Activated T-cell treated with anti-CD3 and anti-CD28 coated beads, Interleukin-2, amount 50 U/mL, for 4 hours (primary cell): ENCODE results near the gene CCNL2. TPM values are rescaled to one million over a fixed set of nuclear protein-coding genes. Genes with fewer than 3 reads are reported as not detected.

Source experiments
- ATAC-seq, 2 donors: fragments of 200-7000 bp; cut with Tn5 transposase; one replicate each; pipeline ENCODE4 v1.10.0; 2021
- DNase-seq: peaks from one replicate; pipeline ENCODE4 v3.0.0-alpha.2; 2020
- H3K27me3 Mint-ChIP-seq: one replicate; pipeline ENCODE4 v1.8.0; 2021; ENCODE audit warnings: low read depth, mixed read lengths
- H3K36me3 Mint-ChIP-seq: one replicate; pipeline ENCODE4 v1.8.0; 2022; ENCODE audit warnings: mixed read lengths; ENCODE audit not compliant: insufficient read depth
- H3K4me1 Mint-ChIP-seq: one replicate; pipeline ENCODE4 v1.8.0; 2021; ENCODE audit warnings: low read depth, mixed read lengths
- H3K4me3 Mint-ChIP-seq: one replicate; pipeline ENCODE4 v1.8.0; 2021; ENCODE audit warnings: mild to moderate bottlenecking, moderate library complexity, mixed read lengths
- H3K9me3 Mint-ChIP-seq: one replicate; pipeline ENCODE4 v1.8.0; 2021; ENCODE audit warnings: mixed read lengths
- total RNA-seq, 3 donors: library from RNA; stranded (reverse); gene quantifications; one replicate each; pipeline ENCODE4 v1.2.1, GENCODE V29; 2021

The CCNL2 gene
- total RNA-seq, 3 donors from 2014 or later, result 112 to 127 (median 118) TPM

DNA sequence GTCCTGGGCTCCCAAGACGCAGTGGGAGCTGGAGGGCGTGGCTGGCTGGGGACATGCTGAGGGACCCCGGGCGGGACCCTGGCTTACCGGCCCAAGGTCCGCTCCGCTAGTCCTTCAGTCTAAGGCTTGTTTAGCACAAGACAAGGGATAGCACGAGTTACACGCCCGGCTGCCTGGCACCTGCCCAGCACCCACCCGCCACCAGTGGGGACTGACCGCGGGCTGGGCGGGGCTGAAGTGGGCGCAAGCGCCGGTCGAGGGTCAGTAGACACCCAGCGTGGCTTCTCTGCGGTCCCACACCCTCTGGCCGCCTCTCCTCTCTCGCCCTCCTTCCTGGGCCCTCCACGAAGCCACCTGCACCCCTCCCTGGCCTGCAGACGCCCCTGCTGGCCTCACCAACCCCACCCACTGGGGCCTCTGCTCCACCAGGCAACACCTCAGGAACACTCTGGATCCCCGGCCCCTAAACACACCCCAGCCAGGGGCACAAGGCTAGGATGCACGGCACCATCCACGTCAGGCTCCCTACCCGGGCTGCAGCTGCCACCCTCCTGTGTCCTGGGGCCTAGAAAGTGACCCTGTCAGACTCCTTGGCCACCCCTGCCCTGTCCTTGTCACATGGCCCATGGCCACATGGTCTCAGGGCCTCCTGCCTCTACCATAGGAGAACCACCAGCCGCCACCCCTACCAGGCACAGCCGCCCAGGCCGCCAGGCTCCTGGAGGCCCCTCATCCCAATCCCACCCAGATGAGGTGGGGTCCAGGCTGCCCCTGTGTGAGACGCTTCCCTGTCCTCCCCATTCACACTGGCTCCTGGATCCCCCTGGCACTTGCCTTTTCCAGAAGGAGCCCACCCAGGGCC, 62.0 kb downstream of the CCNL2 start:
- Mint-ChIP-seq H3K4me3 (no peak overlapping the region), H3K9me3 (no peaks in the 10 kb centered on the region), H3K27me3 (no peaks in the 10 kb centered on the region), H3K4me1 (no peaks in the 10 kb centered on the region), H3K36me3 (peaks cover 4% of the 10 kb centered on the region)
- DNase-seq (no peak), ATAC-seq (no peak)

GRCh38 chr1:1336446-1336845, 62.7 kb downstream of the CCNL2 start:
- H3K9me3 Mint-ChIP-seq, result no peaks in the 10 kb centered on the region
- peaks cover 4% of the 10 kb centered on the region for H3K36me3 Mint-ChIP-seq
- H3K27me3 Mint-ChIP-seq, result no peaks in the 10 kb centered on the region
- no peaks in the 10 kb centered on the region for H3K4me1 Mint-ChIP-seq
- ATAC-seq (no peak), DNase-seq (no peak)
- H3K4me3 Mint-ChIP-seq, result no peak overlapping the region

DNA sequence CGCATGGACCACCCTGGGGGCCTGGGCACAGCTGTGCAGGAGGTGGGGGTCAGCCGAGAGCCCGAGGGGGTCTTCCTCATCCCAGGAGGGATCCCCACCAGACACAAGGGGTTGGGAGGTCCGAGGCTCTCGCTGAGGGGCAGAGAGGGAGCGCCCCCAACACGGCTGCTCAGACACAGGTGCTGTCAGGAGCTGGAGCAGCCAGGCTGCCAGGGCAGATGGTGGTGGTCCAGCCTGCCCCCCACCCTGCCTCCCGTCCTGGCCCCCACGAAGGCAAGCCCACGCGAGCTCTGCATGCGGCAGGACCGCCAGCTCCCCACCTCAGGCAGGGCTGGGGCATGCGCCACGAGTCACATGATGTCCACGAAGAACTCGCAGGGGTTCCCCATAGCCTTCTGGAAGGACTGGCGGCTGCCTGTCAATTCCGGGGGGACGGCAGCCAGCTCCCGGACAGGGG, 63.3 kb downstream of the CCNL2 start:
- H3K9me3 Mint-ChIP-seq, result no peaks in the 10 kb centered on the region
- ATAC-seq (no peak), DNase-seq (no peak)
- H3K4me1 Mint-ChIP-seq, result no peaks in the 10 kb centered on the region
- no peaks in the 10 kb centered on the region for H3K27me3 Mint-ChIP-seq
- H3K36me3 Mint-ChIP-seq, result no peaks in the 10 kb centered on the region
- no peak overlapping the region for H3K4me3 Mint-ChIP-seq

Other genes starting within 250 kb of the CCNL2 start
- not detected for gene TTLL10, start 225.5 kb downstream of the CCNL2 start, total RNA-seq
- 100 to 1,000 TPM; 102 to 212 (median 155) TPM for gene TNFRSF18, start 192.7 kb downstream of the CCNL2 start, total RNA-seq
- 100 to 1,000 TPM; 480 to 735 (median 495) TPM for gene TNFRSF4, start 185.2 kb downstream of the CCNL2 start, total RNA-seq
- gene SDF4, start 167.3 kb downstream of the CCNL2 start, total RNA-seq, result 100 to 1,000 TPM; 191 to 242 (median 193) TPM
- gene B3GALT6, start 167.1 kb downstream of the CCNL2 start, total RNA-seq, result 10 to 100 TPM; 38.0 to 40.8 (median 39.0) TPM
- 1 to 10 TPM; 1.6 to 2.2 (median 2.1) TPM for gene C1QTNF12, start 152.6 kb downstream of the CCNL2 start, total RNA-seq
- 10 to 100 TPM; 89.3 to 93.6 (median 91.2) TPM for gene UBE2J2, start 125.5 kb downstream of the CCNL2 start, total RNA-seq
- gene SCNN1D, start 118.9 kb downstream of the CCNL2 start, total RNA-seq, result 1 to 10 TPM; 2.8 to 3.9 (median 3.2) TPM
- gene ACAP3, start 91.4 kb downstream of the CCNL2 start, total RNA-seq, result 10 to 100 TPM; 28.4 to 37.6 (median 30.1) TPM
- 10 to 100 TPM; 38.9 to 40.7 (median 39.5) TPM for gene PUSL1, start 90.7 kb downstream of the CCNL2 start, total RNA-seq
- gene INTS11, start 74.7 kb downstream of the CCNL2 start, total RNA-seq, result 100 to 1,000 TPM; 164 to 181 (median 172) TPM
- 10 to 100 TPM; 16.0 to 18.4 (median 18.1) TPM for gene CPTP, start 74.5 kb downstream of the CCNL2 start, total RNA-seq
- under 1 TPM; 0.15 to 0.29 (median 0.19) TPM for gene TAS1R3, start 68.1 kb downstream of the CCNL2 start, total RNA-seq
- 10 to 100 TPM; 70.7 to 74.6 (median 72.1) TPM for gene DVL1, start 49.9 kb downstream of the CCNL2 start, total RNA-seq
- under 1 TPM; 0.41 to 0.53 (median 0.47) TPM for gene MXRA8, start 40.8 kb downstream of the CCNL2 start, total RNA-seq
- 100 to 1,000 TPM; 218 to 244 (median 220) TPM for gene AURKAIP1, start 24.1 kb downstream of the CCNL2 start, total RNA-seq
- 100 to 1,000 TPM; 254 to 300 (median 271) TPM for gene MRPL20, start 8.0 kb upstream of the CCNL2 start, total RNA-seq
- under 1 TPM in 1 of 3 donors, not detected in 2; 0.15 TPM for gene ANKRD65, start 21.9 kb upstream of the CCNL2 start, total RNA-seq
- under 1 TPM; 0.18 to 0.58 (median 0.19) TPM for gene VWA1, start 36.4 kb upstream of the CCNL2 start, total RNA-seq
- 1 to 10 TPM in 1 of 3 donors, under 1 TPM in 2; 0.33 to 1.1 (median 0.74) TPM for gene ATAD3C, start 50.4 kb upstream of the CCNL2 start, total RNA-seq
- 100 to 1,000 TPM; 193 to 208 (median 194) TPM for gene ATAD3B, start 72.4 kb upstream of the CCNL2 start, total RNA-seq
- gene ATAD3A, start 112.8 kb upstream of the CCNL2 start, total RNA-seq, result 100 to 1,000 TPM; 151 to 180 (median 154) TPM
- gene TMEM240, start 141.3 kb upstream of the CCNL2 start, total RNA-seq, result under 1 TPM in 2 of 3 donors, not detected in 1; 0.46 to 0.63 TPM
- gene SSU72, start 175.5 kb upstream of the CCNL2 start, total RNA-seq, result 100 to 1,000 TPM; 142 to 170 (median 148) TPM
- gene FNDC10, start 200.8 kb upstream of the CCNL2 start, total RNA-seq, result 1 to 10 TPM; 3.0 to 4.8 (median 3.8) TPM
- gene MIB2, start 216.2 kb upstream of the CCNL2 start, total RNA-seq, result 10 to 100 TPM; 37.4 to 40.3 (median 37.7) TPM
- gene MMP23B, start 232.8 kb upstream of the CCNL2 start, total RNA-seq, result 1 to 10 TPM in 2 of 3 donors, under 1 TPM in 1; 0.98 to 1.3 (median 1.0) TPM